T-helper 2 cell treated with Interferon-gamma antibody and Interleukin-4, amounts not matched to agents 100 ng/mL and 5 ng/mL, for 36 hours (primary cell): ENCODE measurements around the gene HDGFL3. TPM values are rescaled to one million over a fixed set of nuclear protein-coding genes. Genes with fewer than 3 reads are reported as not detected.

Source experiments
- intact Hi-C: fragments of 100-400 bp; cut with micrococcal nuclease; formaldehyde crosslinking; loops from one replicate; pipeline ENCODE4 v1.15.1; 2023
- total RNA-seq: library from RNA; stranded (reverse); gene quantifications from 2 replicates; pipeline ENCODE4 v1.2.3, GENCODE V29; 2022

HDGFL3 gene
- total RNA-seq, 1 donor from 2014 or later: 16.3 TPM

- intact Hi-C loops: no loop called here
These were observed 74.6 kb downstream of the HDGFL3 start for GRCh38 chr15:83132861-83133523.

- intact Hi-C loops: no loop called here
These were observed 77.8 kb downstream of the HDGFL3 start for GRCh38 chr15:83129791-83130190.

GRCh38 chr15:83127547-83128150, 80.0 kb downstream of the HDGFL3 start:
- intact Hi-C loops: no loop called here

GRCh38 chr15:83123529-83123928, 84.1 kb downstream of the HDGFL3 start:
- intact Hi-C loops: no loop called here

- intact Hi-C loops: no loop called here
These were observed 87.5 kb downstream of the HDGFL3 start for GRCh38 chr15:83119968-83120581.

GRCh38 chr15:83118968-83119367, 88.7 kb downstream of the HDGFL3 start:
- intact Hi-C loops: no loop called here

GRCh38 chr15:83118291-83118827, 89.3 kb downstream of the HDGFL3 start:
- intact Hi-C loops: no loop called here

GRCh38 chr15:83115831-83116565, 91.6 kb downstream of the HDGFL3 start:
- intact Hi-C loops: no loop called here

GRCh38 chr15:83115410-83115809, 92.2 kb downstream of the HDGFL3 start:
- intact Hi-C loops: no loop called here

GRCh38 chr15:83114856-83115255, 92.8 kb downstream of the HDGFL3 start:
- intact Hi-C loops: no loop called here

GRCh38 chr15:83113881-83114674, 93.5 kb downstream of the HDGFL3 start:
- intact Hi-C loops: no loop called here

GRCh38 chr15:83112956-83113299, 94.7 kb downstream of the HDGFL3 start:
- intact Hi-C loops: no loop called here

GRCh38 chr15:83112233-83112955, 95.2 kb downstream of the HDGFL3 start:
- intact Hi-C loops: no loop called here

- intact Hi-C loops: no loop called here
These were observed 96.5 kb downstream of the HDGFL3 start for GRCh38 chr15:83111149-83111548.

GRCh38 chr15:83110381-83110780, 97.2 kb downstream of the HDGFL3 start:
- intact Hi-C loops: no loop called here

- intact Hi-C loops: loop anchor here (10.0 kb wide), 1 partner anchor 95 kb away; the partner anchor contains the start of gene HDGFL3
These were observed 98.1 kb downstream of the HDGFL3 start for GRCh38 chr15:83109532-83109931.

GRCh38 chr15:83108266-83109219, 99.1 kb downstream of the HDGFL3 start:
- intact Hi-C loops: loop anchor here (1.0 to 10.0 kb wide), 2 partner anchors 96 to 97 kb away; partner anchors contain the start of genes C15orf40 and HDGFL3

- intact Hi-C loops: loop anchor here (1.0 to 10.0 kb wide), 3 partner anchors 41 to 97 kb away; partner anchors contain the start of genes BTBD1, C15orf40 and HDGFL3
These were observed 99.8 kb downstream of the HDGFL3 start for GRCh38 chr15:83107841-83108181.
